Ishikawa (cell line): ENCODE data around the gene FDPS.

Experiments used
- CEBPB ChIP-seq: IDR thresholded peaks from 2 replicates; pipeline ENCODE4 v1.6.1; 2012
- CREB1 ChIP-seq: IDR thresholded peaks from 2 replicates; pipeline ENCODE4 v1.6.1; 2012; ENCODE audit warnings: low read depth
- EGR1 ChIP-seq: IDR thresholded peaks from 2 replicates; pipeline ENCODE4 v1.6.1; 2012
- EP300 ChIP-seq: IDR thresholded peaks from 2 replicates; pipeline ENCODE4 v1.6.1; 2012; ENCODE audit warnings: borderline replicate concordance
- FOXM1 ChIP-seq: IDR thresholded peaks from 2 replicates; pipeline ENCODE4 v1.6.1; 2012; ENCODE audit warnings: low read depth, borderline replicate concordance
- MAX ChIP-seq: IDR thresholded peaks from 2 replicates; pipeline ENCODE4 v1.6.1; 2012
- NFIC ChIP-seq: IDR thresholded peaks from 2 replicates; pipeline ENCODE4 v1.6.1; 2012
- RAD21 ChIP-seq: IDR thresholded peaks from 2 replicates; pipeline ENCODE4 v1.6.1; 2012; ENCODE audit warnings: low read depth
- REST ChIP-seq: IDR thresholded peaks from 2 replicates; pipeline ENCODE4 v1.6.1; 2012; ENCODE audit warnings: low read depth, mild to moderate bottlenecking
- TAF1 ChIP-seq: IDR thresholded peaks from 2 replicates; pipeline ENCODE4 v1.6.1; 2012; ENCODE audit warnings: low read depth, mild to moderate bottlenecking
- TCF12 ChIP-seq: IDR thresholded peaks from 2 replicates; pipeline ENCODE4 v1.6.1; 2012; ENCODE audit warnings: low read depth
- TEAD4 ChIP-seq: IDR thresholded peaks from 2 replicates; pipeline ENCODE4 v1.6.1; 2012
- USF1 ChIP-seq: IDR thresholded peaks from 2 replicates; pipeline ENCODE4 v1.6.1; 2012
- YY1 ChIP-seq: IDR thresholded peaks from 2 replicates; pipeline ENCODE4 v1.6.1; 2012; ENCODE audit warnings: low read depth
- ZBTB7A ChIP-seq: IDR thresholded peaks from 2 replicates; pipeline ENCODE4 v1.6.1; 2012; ENCODE audit warnings: low read depth

The FDPS gene

GRCh38 chr1:155295183-155295941, 13.3 kb upstream of the FDPS start:
- TF ChIP-seq ZBTB7A (no peak), CREB1 (no peak), TCF12 (no peak), CEBPB (no peak), FOXM1 (no peak), TEAD4 (no peak), RAD21 (no peak), REST (no peak), TAF1 (no peak)

- no peak for TF ChIP-seq ZBTB7A
Observed at GRCh38 chr1:155295942-155296267, 12.8 kb upstream of the FDPS start.

- no peak for TF ChIP-seq TCF12
- no peak for TF ChIP-seq RAD21
- no peak for TF ChIP-seq EGR1
- no peak for TF ChIP-seq TEAD4
- no peak for TF ChIP-seq TAF1
Observed at GRCh38 chr1:155296661-155297060, 12.0 kb upstream of the FDPS start.

GRCh38 chr1:155297384-155297783, 11.3 kb upstream of the FDPS start:
- no peak for TF ChIP-seq FOXM1
- no peak for TF ChIP-seq TAF1
- TF ChIP-seq EP300 = no peak
- TF ChIP-seq NFIC = no peak
- no peak for TF ChIP-seq USF1
- TF ChIP-seq REST = no peak
- TF ChIP-seq YY1 = no peak
- no peak for TF ChIP-seq CEBPB

- TF ChIP-seq YY1 (no peak), TEAD4 (no peak), USF1 (no peak), EGR1 (no peak), FOXM1 (no peak), CEBPB (no peak)
Observed at GRCh38 chr1:155300024-155300423, 8.6 kb upstream of the FDPS start.

GRCh38 chr1:155300553-155301329, 7.9 kb upstream of the FDPS start:
- TF ChIP-seq CREB1 (no peak), NFIC (no peak), TCF12 (no peak), USF1 (no peak), CEBPB (no peak), MAX (no peak), TEAD4 (no peak), RAD21 (no peak), FOXM1 (no peak), TAF1 (no peak), EGR1 (no peak), ZBTB7A (no peak), YY1 (no peak), EP300 (no peak), REST (no peak)
